ENCODE results near the gene PDZD8. TPM values are rescaled to one million over a fixed set of nuclear protein-coding genes. Genes with fewer than 3 reads are reported as not detected.

Gene PDZD8
- polyA plus RNA-seq, 1 experiment, result 33.2 TPM

DNA sequence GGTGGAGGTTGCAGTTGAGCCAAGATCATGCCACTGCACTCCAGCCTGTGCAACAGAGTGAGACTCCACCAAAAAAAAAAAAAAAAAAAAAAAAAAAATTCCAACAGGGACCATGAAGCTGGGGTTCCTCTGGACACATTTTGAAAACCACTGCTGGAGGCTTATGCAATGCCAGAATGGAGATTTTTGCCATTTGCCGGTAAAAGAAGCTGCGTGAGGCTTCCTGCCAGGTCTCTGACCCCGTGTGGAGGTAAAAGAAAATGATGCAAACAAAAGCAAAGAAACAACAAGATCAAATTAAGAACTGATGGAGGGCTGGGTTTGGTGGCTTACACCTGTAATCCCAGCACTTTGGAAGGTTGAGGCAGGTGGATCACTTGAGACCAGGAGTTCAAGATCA is 30.5 kb upstream of the PDZD8 start:
- no peak for DNase-seq (ENCODE audit: low read depth, low spot score)
- TF ChIP-seq, protein P1, sequence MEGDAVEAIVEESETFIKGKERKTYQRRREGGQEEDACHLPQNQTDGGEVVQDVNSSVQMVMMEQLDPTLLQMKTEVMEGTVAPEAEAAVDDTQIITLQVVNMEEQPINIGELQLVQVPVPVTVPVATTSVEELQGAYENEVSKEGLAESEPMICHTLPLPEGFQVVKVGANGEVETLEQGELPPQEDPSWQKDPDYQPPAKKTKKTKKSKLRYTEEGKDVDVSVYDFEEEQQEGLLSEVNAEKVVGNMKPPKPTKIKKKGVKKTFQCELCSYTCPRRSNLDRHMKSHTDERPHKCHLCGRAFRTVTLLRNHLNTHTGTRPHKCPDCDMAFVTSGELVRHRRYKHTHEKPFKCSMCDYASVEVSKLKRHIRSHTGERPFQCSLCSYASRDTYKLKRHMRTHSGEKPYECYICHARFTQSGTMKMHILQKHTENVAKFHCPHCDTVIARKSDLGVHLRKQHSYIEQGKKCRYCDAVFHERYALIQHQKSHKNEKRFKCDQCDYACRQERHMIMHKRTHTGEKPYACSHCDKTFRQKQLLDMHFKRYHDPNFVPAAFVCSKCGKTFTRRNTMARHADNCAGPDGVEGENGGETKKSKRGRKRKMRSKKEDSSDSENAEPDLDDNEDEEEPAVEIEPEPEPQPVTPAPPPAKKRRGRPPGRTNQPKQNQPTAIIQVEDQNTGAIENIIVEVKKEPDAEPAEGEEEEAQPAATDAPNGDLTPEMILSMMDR (IDR thresholded peaks at IDR 0.05; ENCODE audit: low read depth, low read length), result no peak
- ChIA-PET POLR2A (no interaction called here), CTCF (interaction anchor here (1.8 kb wide), 1 partner anchor 37 kb away, joined by 6 read pairs; no protein-coding TSS in a partner anchor)
- Histone ChIP-seq H3K9me3 (ENCODE audit: control insufficient read depth, insufficient read depth, low read length) (no peaks in the 10 kb centered on the region), H3K27ac (ENCODE audit: low read depth, low read length) (no peak overlapping the region), H3K27me3 (ENCODE audit: control insufficient read depth, insufficient read depth, low read length) (no peaks in the 10 kb centered on the region), H3K4me3 (ENCODE audit: low read depth, low read length) (no peak overlapping the region)

DNA sequence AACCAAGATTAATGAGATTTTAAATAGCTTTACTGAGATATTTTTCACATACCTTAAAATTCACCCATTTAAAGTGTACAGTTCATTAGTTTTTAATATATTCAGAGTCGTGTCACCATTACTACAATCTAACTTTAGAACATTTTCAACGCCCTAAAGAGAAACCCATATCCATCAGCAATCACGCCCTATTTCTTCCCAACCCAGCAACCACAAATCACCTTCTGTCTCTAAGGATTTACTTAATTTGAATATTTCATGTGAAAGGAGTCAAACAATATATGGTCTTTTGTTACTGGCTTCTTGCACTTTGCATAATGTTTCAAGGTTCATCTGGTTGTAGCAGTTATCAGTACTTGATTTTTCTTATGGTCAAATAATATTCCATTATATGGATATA is 25.1 kb upstream of the PDZD8 start:
- no peak overlapping the region for H3K27ac ChIP-seq (ENCODE audit: low read depth, low read length)
- no peaks in the 10 kb centered on the region for H3K9me3 ChIP-seq (ENCODE audit: control insufficient read depth, insufficient read depth, low read length)
- H3K27me3 ChIP-seq (ENCODE audit: control insufficient read depth, insufficient read depth, low read length), result no peaks in the 10 kb centered on the region
- DNase-seq (ENCODE audit: low read depth, low spot score), result no peak
- ChIA-PET POLR2A (no interaction called here), CTCF (interaction anchor here (0.7 to 0.8 kb wide), 2 partner anchors 81 to 1059 kb away, joined by 3 read pairs; no protein-coding TSS in a partner anchor)
- no peak overlapping the region for H3K4me3 ChIP-seq (ENCODE audit: low read depth, low read length)
- TF ChIP-seq, protein P1 (IDR thresholded peaks at IDR 0.05; ENCODE audit: low read depth, low read length), result no peak

DNA sequence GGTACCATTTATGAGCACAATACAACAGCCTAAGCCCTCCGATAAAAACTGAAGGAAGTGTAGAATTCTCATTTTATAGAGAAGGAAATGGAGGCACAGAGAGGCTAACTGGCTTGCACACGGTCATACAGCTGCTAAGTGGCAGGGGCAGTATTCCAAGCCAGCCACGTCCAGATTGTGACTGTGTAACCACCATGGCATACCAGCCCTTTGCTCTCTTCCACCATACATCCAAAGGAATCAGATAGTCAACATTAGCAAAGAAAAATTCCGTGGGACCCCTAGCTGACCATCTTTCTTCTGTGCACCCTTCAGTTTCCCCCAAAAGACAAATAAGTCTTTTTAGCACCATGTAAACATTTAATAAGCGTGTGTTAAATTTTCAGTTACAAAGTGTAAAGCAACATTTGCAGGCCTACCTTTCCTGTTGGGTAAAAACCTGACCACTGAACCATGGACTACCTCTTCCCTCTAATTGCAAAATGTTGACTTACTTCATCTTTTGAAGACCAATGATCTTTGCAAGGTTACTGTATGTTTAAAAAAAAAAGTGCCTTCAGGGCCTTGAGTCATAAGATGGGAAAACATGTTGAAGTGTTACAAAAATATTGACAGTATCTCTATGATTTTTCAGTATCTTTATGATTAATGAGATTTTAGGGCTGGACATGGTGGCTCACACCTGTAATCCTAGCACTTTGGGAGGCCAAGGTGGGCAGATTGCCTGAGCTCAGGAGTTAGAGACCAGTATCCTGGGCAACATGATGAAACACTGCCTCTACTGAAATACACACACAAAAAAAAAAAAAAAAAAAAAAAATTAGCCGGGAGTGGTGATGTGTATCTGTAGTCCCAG is 24.3 kb upstream of the PDZD8 start:
- H3K27ac ChIP-seq (ENCODE audit: low read depth, low read length), result no peak overlapping the region
- POLR2A ChIA-PET, result no interaction called here
- no peak overlapping the region for H3K4me3 ChIP-seq (ENCODE audit: low read depth, low read length)

DNA sequence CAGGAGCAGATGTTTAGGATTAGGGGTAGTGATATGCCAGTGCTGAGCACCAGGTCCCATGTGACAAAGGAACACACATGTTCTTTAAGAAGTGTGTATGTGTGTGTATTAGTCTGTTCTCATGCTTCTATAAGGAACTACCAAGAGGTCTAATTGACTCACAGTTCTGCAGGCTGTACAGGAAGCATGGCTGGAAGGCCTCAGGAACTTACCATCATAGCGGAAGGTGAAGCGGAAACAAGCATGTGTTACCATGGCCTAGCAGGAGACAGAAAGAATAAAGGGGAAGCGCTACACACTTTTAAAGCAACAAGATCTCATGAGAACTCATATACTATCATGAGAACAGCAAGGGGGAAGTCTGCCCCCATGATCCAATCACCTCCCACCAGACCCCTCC is 22.8 kb upstream of the PDZD8 start:
- no peaks in the 10 kb centered on the region for H3K9me3 ChIP-seq (ENCODE audit: control insufficient read depth, insufficient read depth, low read length)
- peaks cover 3% of the 10 kb centered on the region for H3K27me3 ChIP-seq (ENCODE audit: control insufficient read depth, insufficient read depth, low read length)
- H3K4me3 ChIP-seq (ENCODE audit: low read depth, low read length), result no peak overlapping the region
- no peak for DNase-seq (ENCODE audit: low read depth, low spot score)
- TF ChIP-seq, protein P1 (IDR thresholded peaks at IDR 0.05; ENCODE audit: low read depth, low read length), result no peak
- CTCF ChIA-PET, result no interaction called here
- POLR2A ChIA-PET, result no interaction called here
- H3K27ac ChIP-seq (ENCODE audit: low read depth, low read length), result no peak overlapping the region

More for the DNA sequence above, 24.3 kb upstream of the PDZD8 start:
- H3K27me3 ChIP-seq (ENCODE audit: control insufficient read depth, insufficient read depth, low read length), result no peaks in the 10 kb centered on the region
- no peak for DNase-seq (ENCODE audit: low read depth, low spot score)
- CTCF ChIA-PET, result interaction anchor here (0.7 to 0.8 kb wide), 2 partner anchors 80 to 1060 kb away, joined by 3 read pairs; no protein-coding TSS in a partner anchor
- TF ChIP-seq, protein P1 (IDR thresholded peaks at IDR 0.05; ENCODE audit: low read depth, low read length), result no peak
- no peaks in the 10 kb centered on the region for H3K9me3 ChIP-seq (ENCODE audit: control insufficient read depth, insufficient read depth, low read length)
